H1 (cell line): ENCODE results near the gene STRIT1. TPM values are rescaled to one million over a fixed set of nuclear protein-coding genes. Genes with fewer than 3 reads are reported as not detected.

Experiments used
- CTCF ChIA-PET: fragments of 300-600 bp; sonication (Branson Sonifier 250); formaldehyde crosslinking; loops from one replicate; lab custom pipeline; 2021; ENCODE audit not compliant: partially characterized antibody; lab: Charles Lee
- POLR2A ChIA-PET: fragments of 300-600 bp; sonication (Branson Sonifier 250); formaldehyde crosslinking; loops from one replicate; lab custom pipeline; 2021; ENCODE audit warnings: inconsistent platforms; ENCODE audit not compliant: partially characterized antibody; lab: Charles Lee
- DNase-seq, 2 experiments: peaks; one replicate each; pipeline versions ENCODE4 v3.0.0 to v3.0.0-alpha.2; 2010 to 2022; ENCODE audit warnings: low spot score in 2 of 2, low read depth in 1 of 2, mixed read lengths in 1 of 2
- FAIRE-seq: peaks from 2 replicates; lab custom pipeline; 2011; peaks lifted over from hg19 to GRCh38; lab: Jason Lieb, UNC
- H2AFZ ChIP-seq: 2 replicates; pipeline ENCODE4 v1.8.1; 2012; ENCODE audit warnings: low read length, inconsistent platforms
- H2AK5ac ChIP-seq: 2 replicates; pipeline ENCODE4 v1.6.1; 2013; ENCODE audit warnings: low read depth, low read length
- H2BK120ac ChIP-seq: replicated peaks from 2 replicates; pipeline ENCODE3; 2013; ENCODE audit warnings: low read depth, low read length, inconsistent platforms
- H2BK12ac ChIP-seq: 2 replicates; pipeline ENCODE4 v1.6.1; 2013; ENCODE audit warnings: low read depth, low read length
- H2BK15ac ChIP-seq: 2 replicates; pipeline ENCODE4 v1.6.1; 2013; ENCODE audit warnings: low read length
- H2BK20ac ChIP-seq: 2 replicates; pipeline ENCODE4 v1.6.1; 2013; ENCODE audit warnings: low read length
- H2BK5ac ChIP-seq: 2 replicates; pipeline ENCODE4 v1.6.1; 2013; ENCODE audit warnings: low read depth, low read length
- H3K14ac ChIP-seq: 2 replicates; pipeline ENCODE4 v1.6.1; 2013; ENCODE audit warnings: inconsistent platforms; ENCODE audit not compliant: insufficient read length
- H3K18ac ChIP-seq: 2 replicates; pipeline ENCODE4 v1.6.1; 2013; ENCODE audit warnings: low read length; ENCODE audit errors: extremely low read depth
- H3K23ac ChIP-seq: 2 replicates; pipeline ENCODE4 v1.6.1; 2013; ENCODE audit warnings: inconsistent platforms; ENCODE audit not compliant: insufficient read length
- H3K23me2 ChIP-seq: 2 replicates; pipeline ENCODE4 v1.6.1; 2013; ENCODE audit warnings: low read depth, low read length
- H3K27ac ChIP-seq: 2 replicates; pipeline ENCODE4 v1.6.1; 2011; ENCODE audit warnings: low read depth, low read length, inconsistent platforms
- H3K27me3 ChIP-seq, 4 experiments: replicated peaks in 1 of 4; 1 replicate in 1 of 4; 2 replicates in 3 of 4; pipeline versions ENCODE4 v1.6.1 to v1.8.1; 2011 to 2013; ENCODE audit warnings: low read length in 3 of 4, mild to moderate bottlenecking in 3 of 4, inconsistent platforms in 2 of 4, mixed read lengths in 2 of 4, moderate library complexity in 1 of 4; ENCODE audit not compliant: control insufficient read depth in 3 of 4, insufficient read depth in 3 of 4; ENCODE audit errors: extremely low read depth in 1 of 4
- H3K36me3 ChIP-seq, 4 experiments: 2 replicates each; pipeline versions ENCODE4 v1.6.1 to v1.8.1; 2011 to 2013; ENCODE audit warnings: mild to moderate bottlenecking in 4 of 4, low read length in 3 of 4, moderate library complexity in 2 of 4, control low read depth in 1 of 4, inconsistent platforms in 1 of 4; ENCODE audit not compliant: insufficient read depth in 4 of 4, control insufficient read depth in 2 of 4
- H3K4ac ChIP-seq: replicated peaks from 2 replicates; pipeline ENCODE3; 2013; ENCODE audit warnings: low read length, low read depth, mixed read lengths, inconsistent platforms; ENCODE audit not compliant: insufficient read length
- H3K4me1 ChIP-seq, 4 experiments: replicated peaks in 1 of 4; 1 replicate in 1 of 4; 2 replicates in 3 of 4; pipeline versions ENCODE4 v1.6.1 to v1.8.1; 2011 to 2013; ENCODE audit warnings: low read length in 3 of 4, inconsistent platforms in 2 of 4, mixed read lengths in 1 of 4; ENCODE audit not compliant: insufficient read depth in 4 of 4, control insufficient read depth in 3 of 4
- H3K4me2 ChIP-seq, 2 experiments: 2 replicates each; pipeline versions ENCODE4 v1.6.1 to v1.8.1; 2011 to 2013; ENCODE audit warnings: low read depth in 2 of 2, low read length in 2 of 2, control low read depth in 1 of 2, inconsistent platforms in 1 of 2, mild to moderate bottlenecking in 1 of 2; ENCODE audit not compliant: insufficient read depth in 1 of 2
- H3K4me3 ChIP-seq, 4 experiments: fragments of 200-600, 300-600 bp in 1 of 4; sonication (generic), shearing (Covaris generic), sonication (Bioruptor Twin) in 1 of 4; 2 replicates each; pipeline versions ENCODE4 v1.5.1 to v1.8.1; 2011 to 2016; ENCODE audit warnings: low read length in 4 of 4, low read depth in 3 of 4, control low read depth in 2 of 4, inconsistent platforms in 2 of 4, mild to moderate bottlenecking in 2 of 4, mixed read lengths in 1 of 4, moderate library complexity in 1 of 4; ENCODE audit not compliant: insufficient read depth in 2 of 4; ENCODE audit errors: extremely low read depth in 1 of 4
- H3K56ac ChIP-seq: replicated peaks from 2 replicates; pipeline ENCODE3; 2013; ENCODE audit warnings: low read depth, mild to moderate bottlenecking, mixed read lengths, low read length, inconsistent platforms; ENCODE audit not compliant: insufficient read length
- H3K79me1 ChIP-seq: 2 replicates; pipeline ENCODE4 v1.6.1; 2013; ENCODE audit warnings: low read depth, low read length, control low read depth
- H3K79me2 ChIP-seq, 2 experiments: 2 replicates each; pipeline versions ENCODE4 v1.6.1 to v1.8.1; 2012 to 2013; ENCODE audit warnings: low read length in 2 of 2, mild to moderate bottlenecking in 2 of 2, inconsistent platforms in 1 of 2; ENCODE audit not compliant: insufficient read depth in 2 of 2, control insufficient read depth in 1 of 2
- H3K9ac ChIP-seq, 4 experiments: replicated peaks in 1 of 4; 1 replicate in 1 of 4; 2 replicates in 3 of 4; pipeline versions ENCODE4 v1.6.1 to v1.8.1; 2011 to 2013; ENCODE audit warnings: low read depth in 3 of 4, low read length in 3 of 4, control low read depth in 2 of 4, mild to moderate bottlenecking in 2 of 4, moderate library complexity in 2 of 4, inconsistent platforms in 1 of 4; ENCODE audit errors: extremely low read depth in 1 of 4
- H3K9me3 ChIP-seq, 2 experiments: 2 replicates each; pipeline versions ENCODE4 v1.6.1 to v1.8.1; 2012 to 2013; ENCODE audit warnings: mild to moderate bottlenecking in 2 of 2, moderate library complexity in 2 of 2, control low read depth in 1 of 2, inconsistent platforms in 1 of 2, low read depth in 1 of 2, low read length in 1 of 2, mixed read lengths in 1 of 2; ENCODE audit not compliant: insufficient read depth in 2 of 2
- H4K20me1 ChIP-seq, 2 experiments: replicated peaks in 1 of 2; 2 replicates each; pipeline versions ENCODE3 to v1.8.1; 2011 to 2013; ENCODE audit warnings: inconsistent platforms in 2 of 2, low read length in 2 of 2, mild to moderate bottlenecking in 1 of 2; ENCODE audit not compliant: insufficient read depth in 2 of 2, control insufficient read depth in 1 of 2
- H4K5ac ChIP-seq: 2 replicates; pipeline ENCODE4 v1.6.1; 2013; ENCODE audit warnings: low read length, low read depth, mixed read lengths, inconsistent platforms; ENCODE audit not compliant: insufficient read length
- H4K8ac ChIP-seq: 2 replicates; pipeline ENCODE4 v1.8.0; 2013; ENCODE audit warnings: mild to moderate bottlenecking, moderate library complexity, low read length, inconsistent platforms; ENCODE audit not compliant: insufficient read depth; ENCODE audit errors: extremely low read depth
- H4K91ac ChIP-seq: replicated peaks from 2 replicates; pipeline ENCODE3; 2013; ENCODE audit warnings: low read length, mixed read lengths, inconsistent platforms; ENCODE audit not compliant: insufficient read length
- BACH1 ChIP-seq: IDR thresholded peaks from 2 replicates; pipeline ENCODE4 v1.6.1; 2012; ENCODE audit warnings: low read length, improper control_type of control experiment
- BCL11A ChIP-seq, 2 experiments: IDR thresholded peaks; one replicate each; pipeline ENCODE4 v1.6.1; 2011; ENCODE audit warnings: low read depth in 2 of 2, low read length in 2 of 2, mild to moderate bottlenecking in 2 of 2
- JUN ChIP-seq: IDR thresholded peaks from 2 replicates; pipeline ENCODE4 v1.6.1; 2011; ENCODE audit warnings: low read depth, mild to moderate bottlenecking, improper control_type of control experiment, low read length
- MAFK ChIP-seq: IDR thresholded peaks from 2 replicates; pipeline ENCODE4 v1.6.1; 2012; ENCODE audit warnings: low read depth, mild to moderate bottlenecking, improper control_type of control experiment, low read length
- SAP30 ChIP-seq: fragments of 300-600 bp; sonication (generic); IDR thresholded peaks from 2 replicates; pipeline ENCODE4 v1.7.1; 2012; ENCODE audit warnings: low read length, moderate library complexity, mild to moderate bottlenecking, inconsistent platforms; ENCODE audit not compliant: insufficient read depth, insufficient replicate concordance
- SIN3A ChIP-seq, 2 experiments: IDR thresholded peaks in 1 of 2; conservative IDR thresholded peaks in 1 of 2; 2 replicates each; pipeline ENCODE4 v1.6.1; 2011 to 2012; ENCODE audit warnings: low read length in 2 of 2, improper control_type of control experiment in 1 of 2, low read depth in 1 of 2, mild to moderate bottlenecking in 1 of 2
- SP4 ChIP-seq: IDR thresholded peaks from 2 replicates; pipeline ENCODE4 v1.6.1; 2012; ENCODE audit warnings: low read length, inconsistent platforms
- TBP ChIP-seq: IDR thresholded peaks from 2 replicates; pipeline ENCODE4 v1.6.1; 2011; ENCODE audit warnings: low read depth, low read length, improper control_type of control experiment
- TCF12 ChIP-seq: IDR thresholded peaks from 2 replicates; pipeline ENCODE4 v1.6.1; 2011; ENCODE audit warnings: low read depth, mild to moderate bottlenecking, low read length
- TEAD4 ChIP-seq: IDR thresholded peaks from 2 replicates; pipeline ENCODE4 v1.6.1; 2012; ENCODE audit warnings: low read depth, low read length, inconsistent platforms, mixed read lengths
- YY1 ChIP-seq: IDR thresholded peaks from 2 replicates; pipeline ENCODE4 v1.6.1; 2011; ENCODE audit warnings: low read depth, mild to moderate bottlenecking, low read length
- ZNF274 ChIP-seq: IDR thresholded peaks from 2 replicates; pipeline ENCODE4 v1.7.0; 2012; ENCODE audit warnings: low read length, borderline replicate concordance; ENCODE audit errors: extremely low read depth
- WGBS, 2 experiments: shearing (Covaris generic) in 1 of 2; methylation state at CpG; one replicate each; pipeline versions ENCODE4 v1.1.6 to v1.1.7; 2013 to 2015; ENCODE audit warnings: low lambda C conversion rate in 2 of 2, mixed read lengths in 2 of 2, inconsistent platforms in 1 of 2, low coverage in 1 of 2, missing lambda C conversion rate in 1 of 2; ENCODE audit not compliant: insufficient replicate concordance in 2 of 2, insufficient coverage in 1 of 2, insufficient read length in 1 of 2; ENCODE audit errors: extremely low coverage in 1 of 2, missing lambda C conversion rate in 1 of 2; 5-methylcytosine and 5-hydroxymethylcytosine counted together
- polyA plus RNA-seq, 7 experiments: library from polyadenylated mRNA; depleted of rRNA in 3 of 7; stranded (reverse) in 5 of 7; unstranded in 2 of 7; fragments of >200 nt in 5 of 7; fragments of 200-250 nt in 2 of 7; gene quantifications; 1 replicate in 5 of 7; 2 replicates in 1 of 7; 4 replicates in 1 of 7; pipeline versions ENCODE4 v1.2.1 to v1.2.3, GENCODE V29; 2011 to 2013; ENCODE audit warnings: missing spikeins in 2 of 7, mixed read lengths in 2 of 7
- total RNA-seq: library from RNA; stranded (reverse); fragmentation: NEBNext Ultra II Directional; extraction: Animal tissue kit (Norgen Biotek cat#: 25700); gene quantifications from 2 replicates; pipeline ENCODE4 v1.2.1, GENCODE V29; 2021
- TF ChIP-seq, protein P1 (sequence below): IDR thresholded peaks from 2 replicates; pipeline ENCODE4 v1.6.1; 2011; ENCODE audit warnings: low read depth, mild to moderate bottlenecking, low read length; ENCODE audit not compliant: insufficient read depth
- TF ChIP-seq, protein P2 (sequence below): IDR thresholded peaks from 2 replicates; pipeline ENCODE4 v1.6.1; 2011; ENCODE audit warnings: low read length, improper control_type of control experiment

The STRIT1 gene
- total and polyA plus RNA-seq, 2 of the 8 experiments (the other 6 are each of a cell fraction or from before 2014, with no cell fraction given) = 0.15 to 0.47 TPM

DNA sequence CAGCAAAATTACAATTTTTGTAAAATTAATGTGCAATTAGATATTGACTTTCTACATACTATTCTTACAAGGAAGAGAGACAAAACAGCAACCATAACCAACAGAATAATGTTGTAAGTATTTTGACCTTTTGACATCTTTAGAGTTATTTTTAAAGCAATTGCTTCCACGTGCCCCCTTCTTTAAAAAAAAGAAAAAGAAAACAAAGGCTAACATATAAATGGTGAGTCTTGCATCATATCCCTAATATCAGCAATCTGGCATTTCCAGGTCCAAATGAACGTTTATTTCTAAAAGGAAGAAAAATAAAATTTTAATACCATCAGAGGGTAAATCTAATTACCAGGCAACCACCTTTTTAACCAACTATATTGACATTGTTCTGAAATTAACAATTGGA lies 19.3 kb upstream of the STRIT1 start:
- TF ChIP-seq TEAD4 (no peak), YY1 (no peak), SIN3A (conservative IDR thresholded peaks at IDR 0.05 in 1 of 2, IDR thresholded peaks at IDR 0.05 in 1 of 2; ENCODE audit: low read depth in 1 of 2, low read length in 2 of 2) (no peak), JUN (no peak), BCL11A (IDR thresholded peaks at IDR 0.05; ENCODE audit: low read depth in 2 of 2, low read length in 2 of 2) (no peak), TCF12 (no peak), ZNF274 (no peak), SP4 (no peak), MAFK (no peak), SAP30 (no peak), TBP (no peak), BACH1 (no peak)
- TF ChIP-seq, protein P1, sequence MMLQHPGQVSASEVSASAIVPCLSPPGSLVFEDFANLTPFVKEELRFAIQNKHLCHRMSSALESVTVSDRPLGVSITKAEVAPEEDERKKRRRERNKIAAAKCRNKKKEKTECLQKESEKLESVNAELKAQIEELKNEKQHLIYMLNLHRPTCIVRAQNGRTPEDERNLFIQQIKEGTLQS = no peak
- TF ChIP-seq, protein P2, sequence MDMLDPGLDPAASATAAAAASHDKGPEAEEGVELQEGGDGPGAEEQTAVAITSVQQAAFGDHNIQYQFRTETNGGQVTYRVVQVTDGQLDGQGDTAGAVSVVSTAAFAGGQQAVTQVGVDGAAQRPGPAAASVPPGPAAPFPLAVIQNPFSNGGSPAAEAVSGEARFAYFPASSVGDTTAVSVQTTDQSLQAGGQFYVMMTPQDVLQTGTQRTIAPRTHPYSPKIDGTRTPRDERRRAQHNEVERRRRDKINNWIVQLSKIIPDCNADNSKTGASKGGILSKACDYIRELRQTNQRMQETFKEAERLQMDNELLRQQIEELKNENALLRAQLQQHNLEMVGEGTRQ = no peak
- Histone ChIP-seq H3K23me2 (no peaks in the 10 kb centered on the region), H3K23ac (no peak overlapping the region), H3K27ac (no peak overlapping the region), H2BK12ac (no peak overlapping the region), H4K5ac (no peak overlapping the region), H3K79me1 (no peaks in the 10 kb centered on the region), H3K27me3 (no peaks in the 10 kb centered on the region), H3K4me2 (no peak overlapping the region), H2AFZ (no peak overlapping the region), H3K9me3 (no peaks in the 10 kb centered on the region; a peak in 1 of 4 replicates), H3K36me3 (no peaks in the 10 kb centered on the region), H2BK120ac (no peak overlapping the region), H3K4me3 (no peak overlapping the region), H4K91ac (no peak overlapping the region), H3K56ac (no peak overlapping the region), H4K20me1 (no peaks in the 10 kb centered on the region), H2BK5ac (no peak overlapping the region), H3K79me2 (no peaks in the 10 kb centered on the region), H3K9ac (no peak overlapping the region), H2BK20ac (no peak overlapping the region), H3K14ac (no peak overlapping the region), H3K18ac (no peak overlapping the region), H3K4me1 (no peaks in the 10 kb centered on the region), H3K4ac (no peak overlapping the region), H4K8ac (no peak overlapping the region), H2BK15ac (no peak overlapping the region), H2AK5ac (no peak overlapping the region)
- DNase-seq = no peak
- ChIA-PET POLR2A (no interaction called here), CTCF (no interaction called here)
- 84% methylated on average over 2 of the region's 2 CpGs; no CpG with 5 or more reads in 1 of the 2 experiments for WGBS, 2 experiments
- no peak for FAIRE-seq
